Cardiac fibroblast (primary cell): ENCODE data around the gene GRP.

Experiments
- DNase-seq, 2 donors: peaks; one replicate each; pipeline versions ENCODE4 v3.0.0 to v3.0.0-alpha.2; 2010; ENCODE audit warnings: low read depth in 2 of 2
- H3K4me3 ChIP-seq, 2 donors: replicated peaks in 1 of 2; 1 replicate in 1 of 2; 2 replicates in 1 of 2; pipeline ENCODE4 v1.5.1; 2011; ENCODE audit warnings: low read depth in 2 of 2, low read length in 2 of 2, mild to moderate bottlenecking in 2 of 2, moderate library complexity in 1 of 2
- TF ChIP-seq, protein P1 (sequence below): IDR thresholded peaks from one replicate; pipeline ENCODE4 v1.5.1; 2011; ENCODE audit warnings: low read depth, mild to moderate bottlenecking, low read length, inconsistent platforms

Gene GRP

DNA sequence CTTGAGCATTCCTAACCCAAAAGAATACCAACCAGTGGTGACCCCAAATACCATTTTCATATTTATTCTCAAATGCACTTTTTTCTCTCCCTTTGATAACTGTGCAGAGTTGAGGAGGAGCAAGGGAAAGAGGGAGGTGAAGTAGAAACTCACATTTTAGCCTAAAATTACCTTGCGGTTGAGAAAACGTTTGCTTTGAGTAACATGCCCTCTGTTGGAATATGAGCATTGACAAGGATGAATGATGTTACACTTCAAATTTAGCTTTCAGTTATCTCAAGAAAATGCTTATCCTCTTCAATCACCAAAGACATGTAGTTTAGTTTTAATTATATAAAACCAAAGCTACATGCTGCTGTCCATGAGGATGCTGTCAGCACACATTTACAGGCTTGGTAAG lies 2.4 kb downstream of the GRP start:
- no peak for DNase-seq
- TF ChIP-seq, protein P1, sequence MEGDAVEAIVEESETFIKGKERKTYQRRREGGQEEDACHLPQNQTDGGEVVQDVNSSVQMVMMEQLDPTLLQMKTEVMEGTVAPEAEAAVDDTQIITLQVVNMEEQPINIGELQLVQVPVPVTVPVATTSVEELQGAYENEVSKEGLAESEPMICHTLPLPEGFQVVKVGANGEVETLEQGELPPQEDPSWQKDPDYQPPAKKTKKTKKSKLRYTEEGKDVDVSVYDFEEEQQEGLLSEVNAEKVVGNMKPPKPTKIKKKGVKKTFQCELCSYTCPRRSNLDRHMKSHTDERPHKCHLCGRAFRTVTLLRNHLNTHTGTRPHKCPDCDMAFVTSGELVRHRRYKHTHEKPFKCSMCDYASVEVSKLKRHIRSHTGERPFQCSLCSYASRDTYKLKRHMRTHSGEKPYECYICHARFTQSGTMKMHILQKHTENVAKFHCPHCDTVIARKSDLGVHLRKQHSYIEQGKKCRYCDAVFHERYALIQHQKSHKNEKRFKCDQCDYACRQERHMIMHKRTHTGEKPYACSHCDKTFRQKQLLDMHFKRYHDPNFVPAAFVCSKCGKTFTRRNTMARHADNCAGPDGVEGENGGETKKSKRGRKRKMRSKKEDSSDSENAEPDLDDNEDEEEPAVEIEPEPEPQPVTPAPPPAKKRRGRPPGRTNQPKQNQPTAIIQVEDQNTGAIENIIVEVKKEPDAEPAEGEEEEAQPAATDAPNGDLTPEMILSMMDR: no peak
- no peak overlapping the region for H3K4me3 ChIP-seq

DNA sequence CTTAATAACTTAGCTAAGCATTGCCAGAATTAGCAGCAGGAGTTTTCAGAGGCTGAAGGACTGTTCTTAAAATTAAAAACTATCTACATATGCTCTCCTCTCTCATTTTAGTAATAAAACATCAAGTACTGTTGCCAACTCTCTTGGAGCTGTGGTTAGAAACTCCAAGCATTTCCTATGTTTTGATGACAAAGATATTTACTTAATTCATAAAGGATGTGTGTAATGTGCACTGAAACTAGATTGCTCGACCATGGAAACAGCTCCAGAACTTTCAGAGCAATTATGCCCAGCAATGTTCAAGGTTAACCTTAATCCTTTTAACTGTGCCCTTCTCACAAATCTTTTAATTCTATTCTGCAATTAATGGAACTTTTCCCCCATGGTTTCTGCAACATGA lies 8.4 kb downstream of the GRP start:
- DNase-seq: peak in 1 of 2 donors; percentile 9
- TF ChIP-seq, protein P1: no peak
- H3K4me3 ChIP-seq: no peak overlapping the region

GRCh38 chr18:59229191-59229590 lies 9.2 kb downstream of the GRP start:
- H3K4me3 ChIP-seq: no peak overlapping the region
- no peak for DNase-seq
- TF ChIP-seq, protein P1: no peak

- no peak for DNase-seq
- H3K4me3 ChIP-seq: no peak overlapping the region
- TF ChIP-seq, protein P1: no peak
Measured at GRCh38 chr18:59229701-59230443, 9.9 kb downstream of the GRP start.

DNA sequence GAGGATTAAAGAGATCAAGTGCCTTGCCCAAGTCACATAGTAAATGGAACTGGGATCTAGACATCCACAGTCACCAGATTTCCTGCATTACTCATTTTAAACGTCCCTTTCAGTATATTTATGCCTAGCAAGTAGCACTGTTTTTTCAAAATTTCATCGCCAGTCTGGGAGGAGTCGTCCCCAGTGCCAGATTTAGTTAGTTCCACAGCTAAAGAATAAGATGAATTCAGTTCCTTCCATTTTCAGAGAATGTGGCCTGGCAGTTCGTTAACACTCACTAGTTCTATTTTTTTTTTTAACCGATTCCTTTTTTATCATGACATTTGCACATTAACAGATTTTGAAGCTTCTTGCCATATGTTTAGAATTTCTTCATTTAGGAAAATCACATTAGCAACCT lies 11.2 kb downstream of the GRP start:
- TF ChIP-seq, protein P1: no peak
- H3K4me3 ChIP-seq: no peak overlapping the region
- no peak for DNase-seq

DNA sequence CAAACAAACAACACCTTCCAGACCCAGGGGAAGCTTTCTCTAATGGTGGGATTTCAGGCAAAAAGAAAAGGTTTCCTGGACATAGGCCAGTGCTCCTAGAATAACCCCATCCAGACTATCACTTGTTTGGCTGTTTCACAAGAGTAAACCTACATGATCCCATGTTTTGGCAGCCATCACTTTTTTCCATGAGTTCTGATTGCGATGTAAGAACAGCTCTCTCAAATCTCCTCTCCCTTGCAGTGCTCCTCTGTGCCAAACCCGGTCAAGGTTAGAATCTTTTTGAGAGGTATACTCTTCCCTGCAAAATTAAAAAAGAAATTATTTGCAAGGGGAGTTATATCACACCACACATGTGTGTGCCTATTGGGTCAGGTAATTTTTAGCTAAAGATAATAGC lies 11.9 kb downstream of the GRP start:
- DNase-seq: no peak
- no peak overlapping the region for H3K4me3 ChIP-seq
- TF ChIP-seq, protein P1: no peak
